Measurements from ENCODE around the gene FURIN. TPM values are rescaled to one million over a fixed set of nuclear protein-coding genes. Genes with fewer than 3 reads are reported as not detected.

The FURIN gene
- total and polyA plus RNA-seq, 9 of the 15 experiments (the other 6 are each of a cell fraction or from before 2014, with no cell fraction given): 0.92 to 99.9 (median 34.8) TPM

DNA sequence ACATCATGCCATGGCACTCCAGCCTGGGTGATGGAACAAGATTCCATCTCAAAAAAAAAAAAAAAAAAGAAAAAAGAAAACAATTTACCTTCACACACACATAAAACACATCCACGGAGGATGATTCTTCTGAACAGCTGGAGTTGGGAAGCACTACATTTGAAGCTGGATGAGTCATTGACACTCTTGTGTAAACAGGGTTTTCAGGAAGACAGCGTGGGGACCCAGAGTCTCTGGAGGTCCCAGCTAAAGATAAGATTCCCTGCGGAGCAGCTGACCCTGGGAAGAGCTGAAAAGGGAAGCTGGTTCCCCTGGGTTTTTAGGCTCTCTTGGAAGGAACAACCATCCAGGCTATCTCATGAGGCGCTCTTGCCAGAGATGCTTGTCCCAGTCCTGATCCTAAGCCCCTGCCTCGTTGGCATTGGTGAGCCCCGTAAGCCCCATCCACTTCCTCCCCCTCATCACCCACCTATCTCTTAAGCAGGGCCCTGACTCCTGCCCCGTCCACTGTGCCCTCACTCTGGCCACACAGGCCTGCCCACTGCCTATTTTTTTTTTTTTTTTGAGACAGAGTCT lies 32.0 kb upstream of the FURIN start (continued):
- no peak for TF ChIP-seq MBD2 (IDR thresholded peaks at IDR 0.05; ENCODE audit: borderline replicate concordance, low read depth)
- TF ChIP-seq, protein P1, sequence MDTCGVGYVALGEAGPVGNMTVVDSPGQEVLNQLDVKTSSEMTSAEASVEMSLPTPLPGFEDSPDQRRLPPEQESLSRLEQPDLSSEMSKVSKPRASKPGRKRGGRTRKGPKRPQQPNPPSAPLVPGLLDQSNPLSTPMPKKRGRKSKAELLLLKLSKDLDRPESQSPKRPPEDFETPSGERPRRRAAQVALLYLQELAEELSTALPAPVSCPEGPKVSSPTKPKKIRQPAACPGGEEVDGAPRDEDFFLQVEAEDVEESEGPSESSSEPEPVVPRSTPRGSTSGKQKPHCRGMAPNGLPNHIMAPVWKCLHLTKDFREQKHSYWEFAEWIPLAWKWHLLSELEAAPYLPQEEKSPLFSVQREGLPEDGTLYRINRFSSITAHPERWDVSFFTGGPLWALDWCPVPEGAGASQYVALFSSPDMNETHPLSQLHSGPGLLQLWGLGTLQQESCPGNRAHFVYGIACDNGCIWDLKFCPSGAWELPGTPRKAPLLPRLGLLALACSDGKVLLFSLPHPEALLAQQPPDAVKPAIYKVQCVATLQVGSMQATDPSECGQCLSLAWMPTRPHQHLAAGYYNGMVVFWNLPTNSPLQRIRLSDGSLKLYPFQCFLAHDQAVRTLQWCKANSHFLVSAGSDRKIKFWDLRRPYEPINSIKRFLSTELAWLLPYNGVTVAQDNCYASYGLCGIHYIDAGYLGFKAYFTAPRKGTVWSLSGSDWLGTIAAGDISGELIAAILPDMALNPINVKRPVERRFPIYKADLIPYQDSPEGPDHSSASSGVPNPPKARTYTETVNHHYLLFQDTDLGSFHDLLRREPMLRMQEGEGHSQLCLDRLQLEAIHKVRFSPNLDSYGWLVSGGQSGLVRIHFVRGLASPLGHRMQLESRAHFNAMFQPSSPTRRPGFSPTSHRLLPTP (IDR thresholded peaks at IDR 0.05; ENCODE audit: borderline replicate concordance, extremely low read depth, insufficient read length): no peak
- TF ChIP-seq ZNF76 (CRISPR knock-in tag; IDR thresholded peaks at IDR 0.05; ENCODE audit: borderline replicate concordance): no peak
- TF ChIP-seq POLR2H (tag; IDR thresholded peaks at IDR 0.05; ENCODE audit: low read depth): no peak
- TF ChIP-seq, protein P2, sequence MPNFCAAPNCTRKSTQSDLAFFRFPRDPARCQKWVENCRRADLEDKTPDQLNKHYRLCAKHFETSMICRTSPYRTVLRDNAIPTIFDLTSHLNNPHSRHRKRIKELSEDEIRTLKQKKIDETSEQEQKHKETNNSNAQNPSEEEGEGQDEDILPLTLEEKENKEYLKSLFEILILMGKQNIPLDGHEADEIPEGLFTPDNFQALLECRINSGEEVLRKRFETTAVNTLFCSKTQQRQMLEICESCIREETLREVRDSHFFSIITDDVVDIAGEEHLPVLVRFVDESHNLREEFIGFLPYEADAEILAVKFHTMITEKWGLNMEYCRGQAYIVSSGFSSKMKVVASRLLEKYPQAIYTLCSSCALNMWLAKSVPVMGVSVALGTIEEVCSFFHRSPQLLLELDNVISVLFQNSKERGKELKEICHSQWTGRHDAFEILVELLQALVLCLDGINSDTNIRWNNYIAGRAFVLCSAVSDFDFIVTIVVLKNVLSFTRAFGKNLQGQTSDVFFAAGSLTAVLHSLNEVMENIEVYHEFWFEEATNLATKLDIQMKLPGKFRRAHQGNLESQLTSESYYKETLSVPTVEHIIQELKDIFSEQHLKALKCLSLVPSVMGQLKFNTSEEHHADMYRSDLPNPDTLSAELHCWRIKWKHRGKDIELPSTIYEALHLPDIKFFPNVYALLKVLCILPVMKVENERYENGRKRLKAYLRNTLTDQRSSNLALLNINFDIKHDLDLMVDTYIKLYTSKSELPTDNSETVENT (CRISPR knock-in tag; IDR thresholded peaks at IDR 0.05): no peak
- no peak for TF ChIP-seq ZNF583 (CRISPR knock-in tag; IDR thresholded peaks at IDR 0.05)
- TF ChIP-seq, protein P3, sequence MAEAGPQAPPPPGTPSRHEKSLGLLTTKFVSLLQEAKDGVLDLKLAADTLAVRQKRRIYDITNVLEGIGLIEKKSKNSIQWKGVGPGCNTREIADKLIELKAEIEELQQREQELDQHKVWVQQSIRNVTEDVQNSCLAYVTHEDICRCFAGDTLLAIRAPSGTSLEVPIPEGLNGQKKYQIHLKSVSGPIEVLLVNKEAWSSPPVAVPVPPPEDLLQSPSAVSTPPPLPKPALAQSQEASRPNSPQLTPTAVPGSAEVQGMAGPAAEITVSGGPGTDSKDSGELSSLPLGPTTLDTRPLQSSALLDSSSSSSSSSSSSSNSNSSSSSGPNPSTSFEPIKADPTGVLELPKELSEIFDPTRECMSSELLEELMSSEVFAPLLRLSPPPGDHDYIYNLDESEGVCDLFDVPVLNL (CRISPR knock-in tag; IDR thresholded peaks at IDR 0.05; ENCODE audit: low read depth): no peak
- TF ChIP-seq MCM7 (IDR thresholded peaks at IDR 0.05): no peak
- TF ChIP-seq, protein P4, sequence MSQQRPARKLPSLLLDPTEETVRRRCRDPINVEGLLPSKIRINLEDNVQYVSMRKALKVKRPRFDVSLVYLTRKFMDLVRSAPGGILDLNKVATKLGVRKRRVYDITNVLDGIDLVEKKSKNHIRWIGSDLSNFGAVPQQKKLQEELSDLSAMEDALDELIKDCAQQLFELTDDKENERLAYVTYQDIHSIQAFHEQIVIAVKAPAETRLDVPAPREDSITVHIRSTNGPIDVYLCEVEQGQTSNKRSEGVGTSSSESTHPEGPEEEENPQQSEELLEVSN (IDR thresholded peaks at IDR 0.05; ENCODE audit: borderline replicate concordance in 1 of 2, extremely low read depth in 1 of 2, insufficient read depth in 1 of 2, insufficient read length in 1 of 2, low read depth in 1 of 2, low read length in 1 of 2, poor library complexity in 1 of 2, severe bottlenecking in 1 of 2): no peak
- TF ChIP-seq NFYB (IDR thresholded peaks at IDR 0.05; ENCODE audit: extremely low read depth, insufficient read length): no peak
- no peak for TF ChIP-seq MCM3 (IDR thresholded peaks at IDR 0.05)
- no peak for TF ChIP-seq SRSF7 (optimal IDR thresholded peaks at IDR 0.05; ENCODE audit: low read depth, low read length)
- TF ChIP-seq RBM39 (optimal IDR thresholded peaks at IDR 0.05; ENCODE audit: low read depth, low read length): no peak
- TF ChIP-seq, protein P5, sequence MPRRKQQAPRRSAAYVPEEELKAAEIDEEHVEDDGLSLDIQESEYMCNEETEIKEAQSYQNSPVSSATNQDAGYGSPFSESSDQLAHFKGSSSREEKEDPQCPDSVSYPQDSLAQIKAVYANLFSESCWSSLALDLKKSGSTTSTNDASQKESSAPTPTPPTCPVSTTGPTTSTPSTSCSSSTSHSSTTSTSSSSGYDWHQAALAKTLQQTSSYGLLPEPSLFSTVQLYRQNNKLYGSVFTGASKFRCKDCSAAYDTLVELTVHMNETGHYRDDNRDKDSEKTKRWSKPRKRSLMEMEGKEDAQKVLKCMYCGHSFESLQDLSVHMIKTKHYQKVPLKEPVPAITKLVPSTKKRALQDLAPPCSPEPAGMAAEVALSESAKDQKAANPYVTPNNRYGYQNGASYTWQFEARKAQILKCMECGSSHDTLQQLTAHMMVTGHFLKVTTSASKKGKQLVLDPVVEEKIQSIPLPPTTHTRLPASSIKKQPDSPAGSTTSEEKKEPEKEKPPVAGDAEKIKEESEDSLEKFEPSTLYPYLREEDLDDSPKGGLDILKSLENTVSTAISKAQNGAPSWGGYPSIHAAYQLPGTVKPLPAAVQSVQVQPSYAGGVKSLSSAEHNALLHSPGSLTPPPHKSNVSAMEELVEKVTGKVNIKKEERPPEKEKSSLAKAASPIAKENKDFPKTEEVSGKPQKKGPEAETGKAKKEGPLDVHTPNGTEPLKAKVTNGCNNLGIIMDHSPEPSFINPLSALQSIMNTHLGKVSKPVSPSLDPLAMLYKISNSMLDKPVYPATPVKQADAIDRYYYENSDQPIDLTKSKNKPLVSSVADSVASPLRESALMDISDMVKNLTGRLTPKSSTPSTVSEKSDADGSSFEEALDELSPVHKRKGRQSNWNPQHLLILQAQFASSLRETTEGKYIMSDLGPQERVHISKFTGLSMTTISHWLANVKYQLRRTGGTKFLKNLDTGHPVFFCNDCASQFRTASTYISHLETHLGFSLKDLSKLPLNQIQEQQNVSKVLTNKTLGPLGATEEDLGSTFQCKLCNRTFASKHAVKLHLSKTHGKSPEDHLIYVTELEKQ (CRISPR knock-in tag; IDR thresholded peaks at IDR 0.05): no peak
- no peak for TF ChIP-seq RFX5 (IDR thresholded peaks at IDR 0.05; ENCODE audit: low read depth, low read length)
- no peak for TF ChIP-seq FOXJ3 (CRISPR knock-in tag; IDR thresholded peaks at IDR 0.05)
- no peak for TF ChIP-seq ZSCAN32 (CRISPR knock-in tag; IDR thresholded peaks at IDR 0.05)

Data from K562 (cell line).